ENCODE measurements around the gene CHIC2.

The CHIC2 gene

DNA sequence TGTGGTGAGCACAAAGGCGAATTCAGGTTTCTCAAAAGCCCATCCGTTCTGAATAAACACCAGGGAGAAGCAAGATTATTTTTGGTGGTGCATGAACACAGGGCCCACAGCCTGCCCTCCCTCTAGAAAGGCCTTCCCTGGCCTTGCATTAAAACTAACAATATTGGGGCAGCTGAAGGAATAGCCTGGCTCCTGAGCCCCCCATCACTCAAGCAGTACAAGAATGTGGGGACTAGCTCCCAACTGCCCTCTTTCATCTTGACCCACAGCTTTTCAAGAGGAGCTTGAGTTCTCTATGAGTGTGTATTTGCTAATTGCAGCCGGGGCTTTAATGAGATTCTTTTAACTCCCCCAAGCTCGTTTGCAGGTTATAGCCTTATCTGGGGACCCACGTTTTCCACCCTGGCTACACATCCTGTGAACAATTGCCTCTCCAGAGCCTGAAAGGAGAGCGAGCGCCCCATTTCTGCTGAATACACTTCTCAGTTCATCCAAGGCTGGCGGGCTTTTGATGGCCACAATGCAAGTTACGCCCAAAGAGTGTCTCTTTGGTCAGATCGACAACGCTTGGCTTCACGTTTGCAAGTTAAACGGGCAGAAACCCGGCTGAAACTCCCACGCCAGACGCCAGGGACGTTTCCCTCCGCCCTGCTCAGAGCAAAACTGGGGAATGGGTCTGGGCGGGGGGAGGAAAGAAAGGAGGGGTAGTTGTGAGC, 30.9 kb upstream of the CHIC2 start (continued):
- TF ChIP-seq RBAK (tag by site-specific recombination; IDR thresholded peaks at IDR 0.05): no peak
- no peak for TF ChIP-seq ZNF596 (tag by site-specific recombination; IDR thresholded peaks at IDR 0.05)
- no peak for TF ChIP-seq ZBTB21 (tag by site-specific recombination; IDR thresholded peaks at IDR 0.05)
- no peak for TF ChIP-seq ZNF530 (tag by site-specific recombination; IDR thresholded peaks at IDR 0.05; ENCODE audit: low read depth)
- no peak for TF ChIP-seq SETDB1 (IDR thresholded peaks at IDR 0.05; ENCODE audit: insufficient read length, low read length)
- no peak for TF ChIP-seq ZBTB17 (tag by site-specific recombination; IDR thresholded peaks at IDR 0.05)
- TF ChIP-seq ZNF600 (tag by site-specific recombination; IDR thresholded peaks at IDR 0.05): no peak
- no peak for TF ChIP-seq MYNN (tag by site-specific recombination; IDR thresholded peaks at IDR 0.05; ENCODE audit: borderline replicate concordance)
- no peak for TF ChIP-seq ZNF624 (tag by site-specific recombination; IDR thresholded peaks at IDR 0.05)
- no peak for TF ChIP-seq ZNF157 (tag by site-specific recombination; IDR thresholded peaks at IDR 0.05)
- TF ChIP-seq ZSCAN4 (tag by site-specific recombination; IDR thresholded peaks at IDR 0.05): no peak
- TF ChIP-seq ZNF114 (tag by site-specific recombination; IDR thresholded peaks at IDR 0.05): no peak

DNA sequence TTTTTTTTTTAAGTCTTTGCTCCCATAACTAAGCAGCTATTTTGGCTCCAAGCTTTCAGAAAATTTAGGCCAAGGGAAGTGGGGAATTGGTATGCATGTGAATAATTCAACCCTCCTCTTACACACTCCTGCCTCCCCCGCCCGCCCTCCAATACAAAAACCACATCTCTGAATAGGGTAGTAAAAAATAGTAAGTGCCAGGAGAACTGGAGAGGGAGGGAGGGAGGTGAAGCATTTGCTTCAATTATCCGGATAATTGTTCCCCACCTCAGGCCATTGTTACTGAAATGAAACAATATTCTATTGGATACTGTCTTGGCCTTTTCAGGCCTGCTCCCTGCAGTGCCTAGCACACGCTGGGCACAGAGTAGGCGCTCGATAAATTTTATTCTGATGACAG, 30.0 kb upstream of the CHIC2 start:
- no peak overlapping the region for H3K4me3 ChIP-seq (ENCODE audit: low read depth, low read length)
- H3K36me3 ChIP-seq (ENCODE audit: control insufficient read depth in 2 of 2, insufficient read depth in 1 of 2, low read length in 2 of 2): no peaks in the 10 kb centered on the region
- no peak for TF ChIP-seq ZIC2 (tag by site-specific recombination; IDR thresholded peaks at IDR 0.05)
- no peak for TF ChIP-seq ZNF791 (tag by site-specific recombination; IDR thresholded peaks at IDR 0.05)
- TF ChIP-seq, protein P1, sequence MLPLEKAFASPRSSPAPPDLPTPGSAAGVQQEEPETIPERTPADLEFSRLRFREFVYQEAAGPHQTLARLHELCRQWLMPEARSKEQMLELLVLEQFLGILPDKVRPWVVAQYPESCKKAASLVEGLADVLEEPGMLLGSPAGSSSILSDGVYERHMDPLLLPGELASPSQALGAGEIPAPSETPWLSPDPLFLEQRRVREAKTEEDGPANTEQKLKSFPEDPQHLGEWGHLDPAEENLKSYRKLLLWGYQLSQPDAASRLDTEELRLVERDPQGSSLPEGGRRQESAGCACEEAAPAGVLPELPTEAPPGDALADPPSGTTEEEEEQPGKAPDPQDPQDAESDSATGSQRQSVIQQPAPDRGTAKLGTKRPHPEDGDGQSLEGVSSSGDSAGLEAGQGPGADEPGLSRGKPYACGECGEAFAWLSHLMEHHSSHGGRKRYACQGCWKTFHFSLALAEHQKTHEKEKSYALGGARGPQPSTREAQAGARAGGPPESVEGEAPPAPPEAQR (tag by site-specific recombination; IDR thresholded peaks at IDR 0.05): no peak
- no peak for TF ChIP-seq FEZF1 (tag by site-specific recombination; IDR thresholded peaks at IDR 0.05)
- TF ChIP-seq ZNF121 (tag by site-specific recombination; IDR thresholded peaks at IDR 0.05): no peak
- TF ChIP-seq ZXDB (tag by site-specific recombination; IDR thresholded peaks at IDR 0.05): no peak
- POLR2A ChIA-PET: no interaction called here
- H3K9me3 ChIP-seq (ENCODE audit: control insufficient read depth, insufficient read depth, low read depth, low read length): no peaks in the 10 kb centered on the region
- CTCF ChIA-PET: interaction anchor here (0.7 kb wide), 1 partner anchor 135 kb away, joined by 3 read pairs; the partner anchor contains the start of gene PDGFRA
- no peak overlapping the region for H3K27ac ChIP-seq (ENCODE audit: extremely low read depth, low read depth, low read length)
- no peaks in the 10 kb centered on the region for H3K4me1 ChIP-seq (ENCODE audit: control insufficient read depth, insufficient read depth, low read length)

DNA sequence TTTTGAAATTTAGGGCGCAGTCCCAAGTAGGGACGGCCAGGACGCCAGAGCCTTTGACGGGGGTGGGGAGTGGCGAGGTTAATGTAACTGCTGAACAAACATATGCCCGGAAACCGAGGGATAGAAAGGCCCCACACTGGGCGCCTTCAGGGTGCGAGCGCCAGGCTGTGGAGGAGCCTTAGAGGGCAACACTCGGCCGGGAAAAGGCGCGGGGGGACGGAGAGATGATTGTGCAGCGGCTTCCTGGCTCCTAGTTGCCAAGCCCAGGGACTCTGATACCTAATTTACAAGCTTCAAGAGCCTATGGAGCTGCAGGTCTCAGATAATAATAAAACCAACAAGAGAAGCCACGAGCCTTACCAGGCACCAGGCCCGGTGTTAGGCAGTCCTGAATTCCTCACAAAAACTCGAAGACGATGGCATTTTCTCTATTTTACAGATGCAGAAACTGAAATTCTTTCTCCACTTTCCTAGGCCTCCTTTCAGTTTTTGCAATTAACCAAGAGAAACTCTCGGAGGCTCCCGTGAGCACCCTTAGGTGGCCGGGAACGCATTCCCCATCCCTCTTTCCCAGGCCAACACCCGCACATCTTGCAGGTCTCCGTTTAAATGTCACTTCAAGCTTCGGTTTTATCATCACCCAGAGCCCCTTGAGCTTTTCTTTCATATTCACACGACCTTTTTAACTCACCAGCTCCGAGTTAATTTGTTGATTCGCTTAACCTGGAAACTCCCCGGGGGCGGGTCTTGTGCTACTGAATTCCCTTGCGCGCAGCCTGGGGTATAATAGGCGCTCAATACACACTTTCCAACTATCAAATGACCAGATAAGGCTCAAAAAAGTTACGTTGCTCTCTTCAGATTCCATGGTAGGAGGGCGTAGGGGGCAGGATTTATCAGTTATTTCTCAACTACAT, 29.2 kb upstream of the CHIC2 start:
- Histone ChIP-seq H3K4me1 (ENCODE audit: control insufficient read depth, insufficient read depth, low read length) (no peaks in the 10 kb centered on the region), H3K9me3 (ENCODE audit: control insufficient read depth, insufficient read depth, low read depth, low read length) (no peaks in the 10 kb centered on the region), H3K4me3 (ENCODE audit: low read depth, low read length) (no peak overlapping the region), H3K27ac (ENCODE audit: extremely low read depth, low read depth, low read length) (no peak overlapping the region), H3K36me3 (ENCODE audit: control insufficient read depth in 2 of 2, insufficient read depth in 1 of 2, low read length in 2 of 2) (no peaks in the 10 kb centered on the region)
- POLR2A ChIA-PET: no interaction called here
- no peak for TF ChIP-seq INSM2 (tag by site-specific recombination; IDR thresholded peaks at IDR 0.05)
- CTCF ChIA-PET: interaction anchor here (0.7 to 1.2 kb wide), 2 partner anchors 136 to 163 kb away, joined by 3 read pairs; partner anchors contain the start of gene PDGFRA
